HEK293 (cell line): ENCODE data around the gene PRPF6.

Experiments used
- CTCF ChIA-PET: fragments of 350-600 bp; formaldehyde crosslinking; extraction: SDS; loops from one replicate; lab custom pipeline; 2021; ENCODE audit warnings: antibody characterized with exemption; lab: Yijun Ruan, JAX
- POLR2A ChIA-PET: fragments of 300-600 bp; formaldehyde crosslinking; extraction: SDS; loops from one replicate; lab custom pipeline; 2020; ENCODE audit warnings: antibody characterized with exemption, inconsistent platforms; lab: Yijun Ruan, JAX
- H3K27ac ChIP-seq: fragments of 200-500 bp; sonication (Bioruptor generic); 2 replicates; pipeline ENCODE4 v1.5.1; 2014; ENCODE audit warnings: low read depth, low read length, control low read depth, inconsistent platforms; ENCODE audit errors: extremely low read depth
- H3K36me3 ChIP-seq, 2 experiments: fragments of 200-500 bp in 1 of 2; sonication (Bioruptor generic) in 1 of 2; 1 replicate in 1 of 2; 2 replicates in 1 of 2; pipeline ENCODE4 v1.5.1; 2014 to 2017; ENCODE audit warnings: inconsistent platforms in 2 of 2, low read length in 2 of 2; ENCODE audit not compliant: control insufficient read depth in 2 of 2, insufficient read depth in 1 of 2
- H3K4me1 ChIP-seq: fragments of 200-500 bp; sonication (Bioruptor generic); 2 replicates; pipeline ENCODE4 v1.5.1; 2014; ENCODE audit warnings: mild to moderate bottlenecking, low read length, inconsistent platforms; ENCODE audit not compliant: control insufficient read depth, insufficient read depth
- H3K4me3 ChIP-seq: 2 replicates; pipeline ENCODE4 v1.5.1; 2011; ENCODE audit warnings: low read depth, mild to moderate bottlenecking, control low read depth, low read length, moderate library complexity
- H3K9me3 ChIP-seq: fragments of 200-500 bp; sonication (Bioruptor generic); 2 replicates; pipeline ENCODE4 v1.5.1; 2014; ENCODE audit warnings: low read depth, low read length, inconsistent platforms; ENCODE audit not compliant: control insufficient read depth, insufficient read depth
- GLIS2 ChIP-seq: fragments of 450-650 bp; formaldehyde crosslinking; IDR thresholded peaks from 2 replicates; pipeline ENCODE4 v1.5.1; 2016; ENCODE audit warnings: missing biosample characterization, missing genetic modification characterization
- HOXC10 ChIP-seq: sonication (generic); formaldehyde crosslinking; IDR thresholded peaks from 2 replicates; pipeline ENCODE4 v1.8.1; 2023; ENCODE audit warnings: mild to moderate bottlenecking, missing genetic modification reagents
- KLF7 ChIP-seq: fragments of 450-650 bp; formaldehyde crosslinking; IDR thresholded peaks from 2 replicates; pipeline ENCODE4 v1.5.1; 2016; ENCODE audit warnings: missing biosample characterization, missing genetic modification characterization, borderline replicate concordance
- MEIS1 ChIP-seq: sonication (generic); formaldehyde crosslinking; IDR thresholded peaks from 2 replicates; pipeline ENCODE4 v1.8.1; 2022; ENCODE audit warnings: missing genetic modification reagents, mild to moderate bottlenecking, borderline replicate concordance
- MZF1 ChIP-seq: fragments of 450-650 bp; formaldehyde crosslinking; IDR thresholded peaks from 2 replicates; pipeline ENCODE4 v1.5.1; 2017; ENCODE audit warnings: missing biosample characterization, missing genetic modification characterization, borderline replicate concordance
- PRDM10 ChIP-seq: fragments of 450-650 bp; formaldehyde crosslinking; IDR thresholded peaks from 2 replicates; pipeline ENCODE4 v1.5.1; 2016; ENCODE audit warnings: missing biosample characterization, missing genetic modification characterization
- ZBTB21 ChIP-seq: fragments of 450-650 bp; formaldehyde crosslinking; IDR thresholded peaks from 2 replicates; pipeline ENCODE4 v1.5.1; 2017; ENCODE audit warnings: missing biosample characterization, missing genetic modification characterization
- ZBTB7A ChIP-seq: fragments of 450-650 bp; formaldehyde crosslinking; IDR thresholded peaks from 2 replicates; pipeline ENCODE4 v1.5.1; 2016; ENCODE audit warnings: low read depth, missing biosample characterization, missing genetic modification characterization
- ZFP3 ChIP-seq: fragments of 450-650 bp; formaldehyde crosslinking; IDR thresholded peaks from 2 replicates; pipeline ENCODE4 v1.5.1; 2016; ENCODE audit warnings: low read depth, missing biosample characterization, missing genetic modification characterization
- ZNF146 ChIP-seq: fragments of 450-650 bp; formaldehyde crosslinking; IDR thresholded peaks from 2 replicates; pipeline ENCODE4 v1.5.1; 2016; ENCODE audit warnings: missing biosample characterization, missing genetic modification characterization
- ZNF169 ChIP-seq: fragments of 450-650 bp; formaldehyde crosslinking; IDR thresholded peaks from 2 replicates; pipeline ENCODE4 v1.5.1; 2016; ENCODE audit warnings: missing biosample characterization, missing genetic modification characterization
- ZNF24 ChIP-seq: fragments of 450-650 bp; formaldehyde crosslinking; IDR thresholded peaks from 2 replicates; pipeline ENCODE4 v1.5.1; 2016; ENCODE audit warnings: missing biosample characterization, missing genetic modification characterization
- ZNF248 ChIP-seq: fragments of 450-650 bp; formaldehyde crosslinking; IDR thresholded peaks from 2 replicates; pipeline ENCODE4 v1.5.1; 2017; ENCODE audit warnings: missing biosample characterization, missing genetic modification characterization
- ZNF302 ChIP-seq: fragments of 450-650 bp; formaldehyde crosslinking; IDR thresholded peaks from 2 replicates; pipeline ENCODE4 v1.5.1; 2016; ENCODE audit warnings: missing biosample characterization, missing genetic modification characterization, low read depth
- ZNF341 ChIP-seq: fragments of 450-650 bp; formaldehyde crosslinking; IDR thresholded peaks from 2 replicates; pipeline ENCODE4; 2016; ENCODE audit warnings: low read depth, missing biosample characterization, missing genetic modification characterization
- ZNF391 ChIP-seq: fragments of 450-650 bp; formaldehyde crosslinking; IDR thresholded peaks from 2 replicates; pipeline ENCODE4 v1.5.1; 2016; ENCODE audit warnings: low read depth, missing biosample characterization, missing genetic modification characterization, borderline replicate concordance
- ZNF426 ChIP-seq: fragments of 450-650 bp; formaldehyde crosslinking; IDR thresholded peaks from 2 replicates; pipeline ENCODE4 v1.5.1; 2017; ENCODE audit warnings: missing biosample characterization, missing genetic modification characterization, mild to moderate bottlenecking, inconsistent platforms, moderate library complexity
- ZNF580 ChIP-seq: fragments of 450-650 bp; formaldehyde crosslinking; IDR thresholded peaks from 2 replicates; pipeline ENCODE4 v1.5.1; 2016; ENCODE audit warnings: missing biosample characterization, missing genetic modification characterization
- ZNF596 ChIP-seq: fragments of 450-650 bp; IDR thresholded peaks from 2 replicates; pipeline ENCODE4 v1.5.0; 2018; ENCODE audit warnings: missing biosample characterization, mild to moderate bottlenecking, missing genetic modification characterization, moderate library complexity
- ZNF600 ChIP-seq: fragments of 450-650 bp; formaldehyde crosslinking; IDR thresholded peaks from 2 replicates; pipeline ENCODE4 v1.5.1; 2016; ENCODE audit warnings: missing biosample characterization, missing genetic modification characterization
- ZNF624 ChIP-seq: fragments of 450-650 bp; formaldehyde crosslinking; IDR thresholded peaks from 2 replicates; pipeline ENCODE4 v1.5.1; 2017; ENCODE audit warnings: missing biosample characterization, missing genetic modification characterization
- ZNF701 ChIP-seq: fragments of 450-650 bp; formaldehyde crosslinking; IDR thresholded peaks from 2 replicates; pipeline ENCODE4 v1.5.1; 2016; ENCODE audit warnings: missing biosample characterization, missing genetic modification characterization
- ZNF704 ChIP-seq: fragments of 450-650 bp; formaldehyde crosslinking; IDR thresholded peaks from 2 replicates; pipeline ENCODE4 v1.5.1; 2016; ENCODE audit warnings: missing biosample characterization, missing genetic modification characterization
- ZNF768 ChIP-seq: fragments of 450-650 bp; formaldehyde crosslinking; IDR thresholded peaks from 2 replicates; pipeline ENCODE4 v1.5.1; 2018; ENCODE audit warnings: missing biosample characterization, mild to moderate bottlenecking, missing genetic modification characterization
- ZNF776 ChIP-seq: fragments of 450-650 bp; formaldehyde crosslinking; IDR thresholded peaks from 2 replicates; pipeline ENCODE4 v1.5.0; 2017; ENCODE audit warnings: missing biosample characterization, missing genetic modification characterization, borderline replicate concordance
- ZNF837 ChIP-seq: fragments of 450-650 bp; formaldehyde crosslinking; IDR thresholded peaks from 2 replicates; pipeline ENCODE4 v1.5.1; 2016; ENCODE audit warnings: missing biosample characterization, missing genetic modification characterization
- ZNF843 ChIP-seq: fragments of 450-650 bp; formaldehyde crosslinking; IDR thresholded peaks from 2 replicates; pipeline ENCODE4 v1.5.1; 2016; ENCODE audit warnings: missing biosample characterization, missing genetic modification characterization
- ZSCAN23 ChIP-seq: fragments of 450-650 bp; formaldehyde crosslinking; IDR thresholded peaks from 2 replicates; pipeline ENCODE4 v1.5.1; 2016; ENCODE audit warnings: missing biosample characterization, missing genetic modification characterization
- ZSCAN30 ChIP-seq: fragments of 450-650 bp; IDR thresholded peaks from 2 replicates; pipeline ENCODE4 v1.5.1; 2018; ENCODE audit warnings: missing biosample characterization, mild to moderate bottlenecking, missing genetic modification characterization, moderate library complexity
- TF ChIP-seq, protein P1 (sequence below): fragments of 450-650 bp; formaldehyde crosslinking; IDR thresholded peaks from 2 replicates; pipeline ENCODE4 v1.5.1; 2016; ENCODE audit warnings: missing biosample characterization, missing genetic modification characterization

PRPF6 gene

GRCh38 chr20:63973636-63974401 is 7.1 kb upstream of the PRPF6 start:
- CTCF ChIA-PET = interaction anchor here (0.5 to 3.5 kb wide), 27 partner anchors 12 to 572 kb away, joined by 3 to 16 read pairs (median 4); partner anchors contain the start of genes PTK6, TPD52L2 and UCKL1
- Histone ChIP-seq H3K27ac (no peak overlapping the region), H3K36me3 (no peaks in the 10 kb centered on the region), H3K9me3 (no peaks in the 10 kb centered on the region), H3K4me1 (0 out of 2 replicates have a peak, but pooled peaks cover 3% of the 10 kb centered on the region), H3K4me3 (no peak overlapping the region; the same call in 1 of the 2 replicates)
- POLR2A ChIA-PET = interaction anchor here (0.5 to 1.4 kb wide), 4 partner anchors 16 to 436 kb away, joined by 3 to 6 read pairs (median 4); partner anchors contain the start of gene TPD52L2
- TF ChIP-seq ZSCAN23 (tag by site-specific recombination) = no peak
- TF ChIP-seq ZNF302 = no peak
- TF ChIP-seq ZNF248 (tag by site-specific recombination) = no peak
- TF ChIP-seq ZFP3 = no peak
- TF ChIP-seq ZNF426 (tag by site-specific recombination) = no peak
- TF ChIP-seq ZNF146 = no peak
- no peak for TF ChIP-seq ZNF776
- no peak for TF ChIP-seq PRDM10 (tag by site-specific recombination)
- 0 out of 2 replicates have a peak, but pooled peaks have one; percentile 54 for TF ChIP-seq ZSCAN30 (tag by site-specific recombination)
- peak; percentile 93 for TF ChIP-seq GLIS2 (tag by site-specific recombination)
- TF ChIP-seq KLF7 = 0 out of 2 replicates have a peak, but pooled peaks have one; percentile 64
- TF ChIP-seq MZF1 = no peak
- TF ChIP-seq ZNF169 (tag by site-specific recombination) = no peak
- no peak for TF ChIP-seq ZNF580 (tag by site-specific recombination)
- TF ChIP-seq ZNF600 (tag by site-specific recombination) = peak; percentile 71; the same call in 1 of the 2 replicates
- no peak for TF ChIP-seq ZNF701
- 0 out of 2 replicates have a peak, but pooled peaks have one; percentile 25 for TF ChIP-seq ZBTB21 (tag by site-specific recombination)
- TF ChIP-seq ZNF704 (tag by site-specific recombination) = no peak
- TF ChIP-seq, protein P1, sequence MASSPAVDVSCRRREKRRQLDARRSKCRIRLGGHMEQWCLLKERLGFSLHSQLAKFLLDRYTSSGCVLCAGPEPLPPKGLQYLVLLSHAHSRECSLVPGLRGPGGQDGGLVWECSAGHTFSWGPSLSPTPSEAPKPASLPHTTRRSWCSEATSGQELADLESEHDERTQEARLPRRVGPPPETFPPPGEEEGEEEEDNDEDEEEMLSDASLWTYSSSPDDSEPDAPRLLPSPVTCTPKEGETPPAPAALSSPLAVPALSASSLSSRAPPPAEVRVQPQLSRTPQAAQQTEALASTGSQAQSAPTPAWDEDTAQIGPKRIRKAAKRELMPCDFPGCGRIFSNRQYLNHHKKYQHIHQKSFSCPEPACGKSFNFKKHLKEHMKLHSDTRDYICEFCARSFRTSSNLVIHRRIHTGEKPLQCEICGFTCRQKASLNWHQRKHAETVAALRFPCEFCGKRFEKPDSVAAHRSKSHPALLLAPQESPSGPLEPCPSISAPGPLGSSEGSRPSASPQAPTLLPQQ (tag by site-specific recombination) = peak; percentile 61
- TF ChIP-seq ZNF837 (tag by site-specific recombination) = no peak
- TF ChIP-seq ZNF596 = 0 out of 2 replicates have a peak, but pooled peaks have one; percentile 28
- no peak for TF ChIP-seq HOXC10 (CRISPR knock-in tag)
- TF ChIP-seq ZNF24 (tag by site-specific recombination) = peak; percentile 34; the same call in 1 of the 2 replicates
- TF ChIP-seq MEIS1 (CRISPR knock-in tag) = no peak
- no peak for TF ChIP-seq ZNF768 (tag by site-specific recombination)
- TF ChIP-seq ZNF341 (tag by site-specific recombination) = peak; percentile 39
- no peak for TF ChIP-seq ZNF624
- 0 out of 2 replicates have a peak, but pooled peaks have one; percentile 36 for TF ChIP-seq ZNF843 (tag by site-specific recombination)
- 0 out of 2 replicates have a peak, but pooled peaks have one; percentile 36 for TF ChIP-seq ZNF391 (tag by site-specific recombination)
- peak; percentile 64; the same call in 1 of the 2 replicates for TF ChIP-seq ZBTB7A (tag by site-specific recombination)
